Right atrium auricular region (tissue), 2 donors: ENCODE measurements around the gene BEND7. TPM values are rescaled to one million over a fixed set of nuclear protein-coding genes. Genes with fewer than 3 reads are reported as not detected.

Experiments used
- DNase-seq: peaks from one replicate; pipeline ENCODE4 v3.0.0-alpha.2; 2019; ENCODE audit warnings: low spot score
- H3K27ac ChIP-seq, 2 donors: fragments of 200-600 bp; sonication (generic); 1 replicate in 1 of 2; 2 replicates in 1 of 2; pipeline ENCODE4 v1.5.1; 2016 to 2019
- H3K27me3 ChIP-seq, 2 donors: fragments of 200-600 bp; sonication (generic); one replicate each; pipeline versions ENCODE4 v1.5.1 to v1.6.0; 2017 to 2019
- H3K36me3 ChIP-seq: fragments of 200-600 bp; sonication (generic); one replicate; pipeline ENCODE4 v1.5.1; 2016
- H3K4me1 ChIP-seq, 2 donors: fragments of 200-600 bp; sonication (generic); one replicate each; pipeline versions ENCODE4 v1.5.1 to v1.6.0; 2017 to 2019
- H3K4me3 ChIP-seq, 2 donors: fragments of 200-600 bp; sonication (generic); 1 replicate in 1 of 2; 2 replicates in 1 of 2; pipeline ENCODE4 v1.5.1; 2017 to 2019; ENCODE audit warnings: mild to moderate bottlenecking in 1 of 2, moderate library complexity in 1 of 2
- H3K9me3 ChIP-seq, 2 donors: fragments of 200-600 bp; sonication (generic); one replicate each; pipeline ENCODE4 v1.5.1; 2019
- total RNA-seq, 2 donors: library from RNA; depleted of rRNA; stranded (reverse); fragments of >200 nt; gene quantifications; one replicate each; pipeline ENCODE4 v1.1.0, GENCODE V29; 2016
- TF ChIP-seq, protein P1 (sequence below), 2 donors: fragments of 200-600 bp; sonication (generic); IDR thresholded peaks; one replicate each; pipeline ENCODE4 v1.5.1; 2019; ENCODE audit warnings: antibody characterized with exemption in 2 of 2

BEND7 gene
- 10 to 100 TPM; 11.5 to 11.6 TPM for total RNA-seq

DNA sequence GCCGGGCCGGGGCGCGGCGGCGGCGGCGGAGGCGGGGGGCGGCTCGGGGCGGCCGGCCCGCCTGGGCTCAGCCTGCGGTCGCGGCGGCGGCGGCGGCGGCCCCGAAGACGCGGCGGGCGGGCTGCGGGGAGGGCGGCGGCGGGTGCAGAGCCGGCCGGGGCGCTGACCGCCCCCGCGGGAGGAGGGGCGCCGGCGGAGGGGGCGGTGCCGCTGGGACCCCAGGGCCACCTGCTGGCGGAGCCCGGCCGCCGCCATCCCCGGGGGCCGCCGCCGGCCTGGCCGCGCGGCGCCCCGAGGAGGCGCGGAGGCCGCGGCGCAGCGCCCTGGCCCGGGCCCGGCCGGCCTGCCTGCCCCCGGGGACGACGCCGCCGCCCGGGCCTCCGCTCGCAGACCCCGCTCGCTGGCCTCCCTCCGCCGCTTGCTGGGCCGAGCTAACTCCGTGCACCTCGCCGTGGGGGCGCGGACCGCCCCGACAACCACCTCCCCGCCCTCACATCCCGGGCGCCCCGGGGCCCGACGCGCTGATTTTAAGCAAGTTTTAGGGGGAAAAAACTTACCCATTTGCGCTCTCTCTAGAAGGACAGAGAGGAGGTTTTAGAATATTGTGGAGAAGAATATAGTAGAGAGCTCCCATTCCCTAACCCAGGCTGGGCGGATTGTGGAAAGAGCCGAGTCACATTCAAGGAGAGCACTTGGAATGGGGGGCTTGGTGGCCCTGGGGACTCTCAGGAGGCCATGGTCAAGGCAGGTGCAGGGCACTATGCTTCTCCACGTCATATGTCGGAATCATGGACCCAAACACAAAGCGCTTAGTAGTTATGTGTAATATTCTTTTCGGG is at the start of gene BEND7:
Gene BEND7 (minus strand): TSS at position 140 of the 839 bp plus-strand sequence. CDS start 481 bp downstream, outside the sequence.
- H3K27me3 ChIP-seq: no peaks in the 10 kb centered on the region
- no peaks in the 10 kb centered on the region for H3K9me3 ChIP-seq
- no peaks in the 10 kb centered on the region for H3K36me3 ChIP-seq
- TF ChIP-seq, protein P1, sequence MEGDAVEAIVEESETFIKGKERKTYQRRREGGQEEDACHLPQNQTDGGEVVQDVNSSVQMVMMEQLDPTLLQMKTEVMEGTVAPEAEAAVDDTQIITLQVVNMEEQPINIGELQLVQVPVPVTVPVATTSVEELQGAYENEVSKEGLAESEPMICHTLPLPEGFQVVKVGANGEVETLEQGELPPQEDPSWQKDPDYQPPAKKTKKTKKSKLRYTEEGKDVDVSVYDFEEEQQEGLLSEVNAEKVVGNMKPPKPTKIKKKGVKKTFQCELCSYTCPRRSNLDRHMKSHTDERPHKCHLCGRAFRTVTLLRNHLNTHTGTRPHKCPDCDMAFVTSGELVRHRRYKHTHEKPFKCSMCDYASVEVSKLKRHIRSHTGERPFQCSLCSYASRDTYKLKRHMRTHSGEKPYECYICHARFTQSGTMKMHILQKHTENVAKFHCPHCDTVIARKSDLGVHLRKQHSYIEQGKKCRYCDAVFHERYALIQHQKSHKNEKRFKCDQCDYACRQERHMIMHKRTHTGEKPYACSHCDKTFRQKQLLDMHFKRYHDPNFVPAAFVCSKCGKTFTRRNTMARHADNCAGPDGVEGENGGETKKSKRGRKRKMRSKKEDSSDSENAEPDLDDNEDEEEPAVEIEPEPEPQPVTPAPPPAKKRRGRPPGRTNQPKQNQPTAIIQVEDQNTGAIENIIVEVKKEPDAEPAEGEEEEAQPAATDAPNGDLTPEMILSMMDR (IDR thresholded peaks at IDR 0.05): no peak
- H3K27ac ChIP-seq: peak within 1 kb of the TSS; percentile 71 to 76
- peak within 1 kb of the TSS; percentile 62 to 67 for H3K4me3 ChIP-seq
- H3K4me1 ChIP-seq: peaks cover 0 to 20% of the 10 kb centered on the region in 2 donors
- no peak for DNase-seq

- peaks cover 0 to 11% of the 10 kb centered on the region in 2 donors for H3K9me3 ChIP-seq
- no peak for DNase-seq
- H3K27ac ChIP-seq: no peak overlapping the region
- H3K4me1 ChIP-seq: no peaks in the 10 kb centered on the region
- H3K36me3 ChIP-seq: no peaks in the 10 kb centered on the region
- H3K27me3 ChIP-seq: no peaks in the 10 kb centered on the region
- no peak overlapping the region for H3K4me3 ChIP-seq
- TF ChIP-seq, protein P1 (IDR thresholded peaks at IDR 0.05): no peak
Observed at GRCh38 chr10:13573960-13574359, 45.1 kb upstream of the BEND7 start.

DNA sequence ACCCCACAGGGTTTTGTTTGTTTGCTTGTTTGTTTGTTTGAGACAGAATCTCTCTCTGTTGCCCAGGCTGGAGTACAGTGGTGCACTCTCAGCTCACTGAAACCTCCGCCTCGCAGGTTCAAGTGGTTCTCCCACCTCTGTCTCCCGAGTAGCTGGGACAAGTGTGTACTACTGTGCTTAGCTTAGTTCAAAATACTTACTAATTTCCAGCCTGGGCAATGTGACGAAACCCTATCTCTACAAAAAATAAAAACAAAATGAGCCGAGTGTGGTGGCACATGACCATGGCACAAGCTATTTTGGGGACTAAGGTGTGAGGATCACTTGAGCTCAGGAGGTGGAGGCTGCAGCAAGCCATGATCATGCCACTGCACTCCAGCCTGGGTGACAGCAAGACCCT is 42.7 kb upstream of the BEND7 start:
- no peaks in the 10 kb centered on the region for H3K4me1 ChIP-seq
- TF ChIP-seq, protein P1 (IDR thresholded peaks at IDR 0.05): no peak
- peak overlapping the region in 1 of 2 donors; percentile 8 for H3K27ac ChIP-seq
- H3K27me3 ChIP-seq: no peaks in the 10 kb centered on the region
- no peaks in the 10 kb centered on the region for H3K36me3 ChIP-seq
- no peak overlapping the region for H3K4me3 ChIP-seq
- H3K9me3 ChIP-seq: peaks cover 0 to 11% of the 10 kb centered on the region in 2 donors
- no peak for DNase-seq

DNA sequence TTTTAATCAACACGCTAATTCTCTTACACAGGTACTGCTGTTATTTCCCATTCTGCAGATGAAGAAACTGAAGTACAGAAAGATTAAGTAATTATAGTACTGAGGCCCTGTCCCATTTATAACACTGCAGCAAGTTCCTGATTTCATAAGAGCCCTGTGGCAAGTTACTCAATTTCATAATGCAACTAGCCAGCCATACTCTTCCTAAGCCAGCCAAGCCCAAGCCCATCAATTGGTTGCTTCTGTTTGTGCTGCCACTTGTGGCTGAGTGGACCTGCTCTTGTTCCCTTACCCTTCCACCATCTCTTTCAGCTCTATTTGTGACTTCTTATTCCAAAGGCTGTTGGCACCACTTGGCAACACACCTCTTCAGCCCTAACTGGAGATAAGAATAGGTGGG is 38.2 kb upstream of the BEND7 start:
- H3K27ac ChIP-seq: no peak overlapping the region
- H3K9me3 ChIP-seq: no peaks in the 10 kb centered on the region
- H3K4me1 ChIP-seq: no peaks in the 10 kb centered on the region
- no peaks in the 10 kb centered on the region for H3K27me3 ChIP-seq
- H3K4me3 ChIP-seq: no peak overlapping the region
- TF ChIP-seq, protein P1 (IDR thresholded peaks at IDR 0.05): no peak
- DNase-seq: no peak
- H3K36me3 ChIP-seq: no peaks in the 10 kb centered on the region

DNA sequence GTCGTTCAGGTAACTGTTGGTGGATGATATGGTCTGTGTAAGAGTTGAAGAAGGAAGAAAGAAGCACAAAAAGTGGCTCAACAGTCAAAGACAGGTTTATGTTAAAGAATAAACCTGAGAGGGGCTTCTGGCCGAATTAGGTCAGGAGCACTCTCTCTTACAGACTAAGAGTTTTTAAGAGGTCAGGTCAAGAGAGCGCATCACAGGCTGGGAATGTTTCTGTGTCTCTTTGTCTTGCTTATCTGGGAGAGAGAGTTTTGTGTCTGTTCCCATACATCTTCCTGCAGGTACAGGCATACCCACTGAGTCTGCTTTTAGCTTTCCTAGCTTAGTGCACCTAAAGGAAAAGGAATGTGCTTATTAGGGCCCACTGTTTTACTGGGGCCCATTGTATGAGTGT is 35.8 kb upstream of the BEND7 start:
- TF ChIP-seq, protein P1 (IDR thresholded peaks at IDR 0.05): no peak

More for the DNA sequence above, 35.8 kb upstream of the BEND7 start:
- Histone ChIP-seq H3K4me3 (no peak overlapping the region), H3K36me3 (no peaks in the 10 kb centered on the region), H3K27me3 (no peaks in the 10 kb centered on the region), H3K27ac (no peak overlapping the region), H3K9me3 (no peaks in the 10 kb centered on the region), H3K4me1 (no peaks in the 10 kb centered on the region)
- DNase-seq: no peak
